HG03097 (cell line): Measurements from ENCODE around the gene AHNAK2.

Experiments
- ATAC-seq: cut with Tn5 transposase; IDR thresholded peaks from one replicate; pipeline ENCODE4 v1.9.1; 2021; ENCODE audit not compliant: unreplicated experiment, low FRiP score

AHNAK2 gene

DNA sequence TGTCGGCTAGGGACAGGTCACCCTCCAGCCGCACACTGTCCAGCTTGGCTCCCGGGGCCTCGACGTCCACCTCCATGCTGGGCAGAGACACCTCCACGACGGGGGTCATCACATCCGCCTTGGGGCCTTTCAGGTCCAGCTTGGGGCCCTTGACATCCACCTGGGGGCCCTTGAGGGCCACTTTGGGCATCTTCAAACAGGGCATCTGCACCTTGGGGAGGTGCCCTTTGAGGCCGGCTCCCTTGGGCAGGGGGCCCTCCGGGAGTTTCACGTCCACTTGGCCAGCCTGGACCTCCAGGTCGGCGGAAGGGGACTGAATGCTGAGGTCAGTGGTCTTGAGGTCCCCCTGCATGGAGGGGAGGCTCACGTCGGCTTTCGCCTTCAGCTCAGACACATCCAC lies 35.6 kb downstream of the AHNAK2 start:
- no peak for ATAC-seq

DNA sequence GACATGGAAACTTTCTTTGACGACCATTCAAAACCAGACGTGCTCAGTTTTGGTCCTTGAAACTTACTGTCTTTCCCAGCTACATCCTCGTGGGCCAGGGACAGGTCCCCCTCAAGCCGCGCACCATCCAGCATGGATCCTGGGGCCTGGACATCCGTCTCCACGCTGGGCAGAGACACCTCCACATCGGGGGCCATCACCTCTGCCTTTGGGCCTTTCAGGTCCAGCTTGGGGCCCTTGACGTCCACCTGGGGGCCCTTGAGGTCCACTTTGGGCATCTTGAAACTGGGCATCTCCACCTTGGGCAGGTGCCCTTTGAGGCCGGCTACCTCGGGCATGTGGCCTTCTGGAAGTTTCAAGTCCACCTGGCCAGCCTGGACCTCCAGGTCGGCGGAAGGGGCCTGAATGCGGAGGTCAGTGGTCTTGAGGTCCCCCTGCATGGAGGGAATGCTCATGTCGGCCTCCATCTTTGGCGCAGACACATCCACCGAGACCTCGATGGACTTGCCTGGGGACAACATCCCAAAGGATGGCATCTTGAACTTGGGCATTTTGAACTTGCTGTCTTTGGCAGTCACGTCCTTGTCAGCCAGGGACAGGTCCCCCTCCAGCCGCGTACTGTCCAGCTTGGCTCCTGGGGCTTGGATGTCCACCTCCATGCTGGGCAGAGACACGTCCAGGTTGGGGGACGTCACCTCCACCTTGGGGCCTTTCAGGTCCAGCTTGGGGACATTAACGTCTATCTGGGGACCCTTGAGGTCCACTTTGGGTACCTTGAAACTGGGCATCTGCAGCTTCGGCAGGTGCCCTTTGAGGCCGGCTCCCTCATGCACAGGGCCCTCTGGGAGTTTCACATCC lies 36.4 kb downstream of the AHNAK2 start:
- no peak for ATAC-seq

DNA sequence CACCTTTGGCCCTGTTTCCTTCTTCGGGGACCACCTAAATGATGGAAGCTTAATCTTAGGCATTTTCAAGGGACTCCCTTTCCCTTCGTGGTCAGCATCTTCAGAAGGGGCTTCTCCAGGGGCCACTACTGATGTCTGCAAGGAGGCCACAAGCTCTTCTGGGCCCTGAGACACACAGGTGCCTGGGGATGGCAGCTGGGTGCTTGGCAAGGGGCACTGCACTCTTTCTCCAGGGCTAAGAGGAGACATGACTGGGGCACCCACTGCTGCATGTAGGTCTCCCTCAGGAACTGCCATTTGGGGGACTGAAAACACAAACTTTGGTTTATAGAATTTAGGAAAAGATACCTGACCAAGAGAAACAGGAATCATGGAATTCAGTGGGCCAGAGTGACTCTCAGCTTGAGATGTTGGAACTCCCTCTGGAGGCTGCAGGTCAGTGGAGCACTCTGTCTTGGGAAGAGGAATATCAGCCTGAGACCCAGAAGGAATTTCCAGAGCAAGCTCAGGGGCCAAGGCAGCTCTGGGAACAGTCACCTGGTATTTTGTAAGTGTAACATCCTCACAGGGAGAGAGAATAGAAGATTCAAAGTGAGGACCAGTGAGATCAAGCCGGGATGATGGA lies 37.5 kb downstream of the AHNAK2 start:
- no peak for ATAC-seq

DNA sequence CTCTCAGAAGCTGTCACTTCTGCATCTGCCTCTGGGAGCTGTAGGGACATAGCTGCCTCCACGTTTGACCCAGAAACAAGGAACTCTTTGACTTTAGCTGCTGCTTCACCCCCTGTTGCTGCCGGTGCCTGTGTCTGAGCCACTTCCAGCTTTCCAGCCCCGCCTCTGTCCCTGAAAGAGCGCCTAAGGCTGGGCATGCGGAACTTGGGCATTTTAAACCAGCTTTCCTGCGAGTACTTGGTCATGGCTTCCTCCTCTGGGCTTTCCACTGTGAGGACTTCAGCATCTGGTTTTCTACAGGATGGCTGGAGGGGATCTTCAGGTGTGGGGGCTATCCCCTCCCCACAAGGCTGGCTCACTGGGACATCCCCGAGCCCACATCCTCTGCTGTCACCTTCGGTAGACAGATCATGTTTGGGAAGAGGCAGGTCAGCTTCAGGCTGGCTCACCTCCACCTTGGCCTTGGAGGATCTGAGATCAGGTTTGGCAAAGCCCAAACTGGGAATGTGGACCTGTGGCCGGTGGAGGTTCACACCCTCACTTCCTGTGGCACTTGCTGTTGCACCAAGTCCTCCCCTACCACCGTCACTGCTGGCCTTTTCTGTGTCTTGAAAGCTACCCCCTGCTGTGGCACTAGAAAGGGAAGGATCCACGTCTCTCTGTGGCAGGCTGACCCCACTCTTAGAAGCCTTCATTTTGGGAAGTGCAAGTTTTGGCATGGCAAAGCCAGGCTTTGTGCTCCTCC lies 38.3 kb downstream of the AHNAK2 start:
- no peak for ATAC-seq

DNA sequence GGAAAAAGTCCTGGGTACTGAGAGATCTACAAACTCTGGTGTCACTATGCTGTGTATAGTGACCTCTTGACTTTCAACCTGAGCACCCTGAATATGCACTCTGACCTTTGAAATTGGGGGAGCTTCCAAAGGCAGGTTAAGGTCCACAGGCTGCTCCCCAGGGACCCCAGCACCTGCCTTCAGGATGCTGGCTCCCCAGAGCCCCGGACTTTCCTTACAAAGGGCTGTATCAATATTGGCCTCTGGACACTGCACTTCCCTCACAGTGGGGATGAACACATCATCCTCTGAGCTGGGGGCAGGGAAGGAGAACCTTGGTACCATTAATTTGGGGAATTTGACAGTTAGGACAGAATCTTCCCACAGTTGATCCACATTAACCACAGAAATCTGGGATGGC lies 39.2 kb downstream of the AHNAK2 start:
- no peak for ATAC-seq

DNA sequence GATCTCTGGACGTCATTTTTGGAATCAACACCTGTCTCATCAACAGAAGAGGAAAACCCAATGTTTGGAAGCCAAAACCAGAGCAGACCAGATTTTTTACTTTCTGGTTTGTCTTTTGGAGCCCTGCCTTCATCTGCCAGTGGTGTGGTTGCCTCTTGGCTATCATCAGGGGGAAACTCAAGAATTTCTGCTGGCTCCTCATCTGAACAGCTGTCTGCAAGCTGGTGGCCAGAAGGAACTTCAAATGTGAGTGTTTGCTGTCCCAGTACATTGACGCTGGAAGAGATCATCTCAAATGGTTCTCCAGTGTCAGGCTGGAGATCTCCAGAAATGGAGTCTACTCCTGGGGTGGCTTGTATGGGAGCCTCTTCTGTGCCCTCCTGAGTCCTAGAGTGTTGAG lies 39.7 kb downstream of the AHNAK2 start:
- no peak for ATAC-seq

DNA sequence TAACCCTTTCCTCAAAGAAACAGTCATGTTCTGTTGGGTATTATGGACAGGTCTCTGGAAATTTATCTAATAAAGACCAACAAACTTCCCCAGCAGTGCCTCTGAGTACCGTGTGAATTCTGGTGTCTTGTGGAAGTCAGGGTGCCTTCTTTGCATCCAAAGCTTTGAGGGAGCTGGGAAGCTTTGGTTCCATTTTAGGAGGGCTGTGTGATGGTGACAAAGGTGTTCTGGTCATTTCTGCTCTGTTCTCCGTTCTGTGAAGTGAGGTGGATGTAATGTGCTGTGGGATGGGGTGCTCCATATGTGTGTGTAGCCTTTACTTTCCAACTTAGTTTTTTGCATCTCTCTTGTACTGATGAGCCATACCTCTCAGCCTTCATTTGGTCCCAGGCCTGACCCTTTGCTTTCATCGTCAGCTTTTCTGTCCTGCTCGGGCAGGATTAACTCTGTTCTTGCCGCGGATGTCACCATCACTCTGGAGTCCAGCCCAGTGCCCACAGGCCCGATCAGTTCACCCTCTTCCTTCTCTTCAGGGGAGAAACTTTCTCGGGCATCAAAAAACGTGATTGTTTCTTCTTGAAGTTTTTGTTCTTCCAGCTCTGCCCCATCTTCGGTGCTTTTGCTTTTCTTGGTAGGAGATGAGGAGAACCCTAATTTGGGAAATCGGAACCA lies 40.3 kb downstream of the AHNAK2 start:
- no peak for ATAC-seq

DNA sequence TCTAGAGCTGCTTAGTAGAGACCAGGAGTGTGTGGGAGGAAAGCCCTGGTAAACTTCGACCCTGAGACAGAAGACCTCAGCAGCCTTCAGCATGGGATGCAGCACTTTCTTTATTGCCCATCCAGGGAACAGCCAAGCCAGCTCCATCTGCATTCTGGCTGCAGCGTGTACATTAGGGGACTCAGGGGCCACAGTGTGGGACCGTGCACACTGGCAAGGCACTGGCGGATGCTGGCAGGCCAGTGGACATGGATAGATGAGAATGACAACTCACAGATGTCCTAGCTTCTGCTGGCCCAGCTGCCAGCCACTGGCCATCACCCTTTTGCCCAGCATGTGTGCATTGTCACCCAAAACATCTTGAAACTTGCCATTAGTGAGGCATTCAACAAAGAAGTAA lies 41.0 kb downstream of the AHNAK2 start:
- no peak for ATAC-seq

DNA sequence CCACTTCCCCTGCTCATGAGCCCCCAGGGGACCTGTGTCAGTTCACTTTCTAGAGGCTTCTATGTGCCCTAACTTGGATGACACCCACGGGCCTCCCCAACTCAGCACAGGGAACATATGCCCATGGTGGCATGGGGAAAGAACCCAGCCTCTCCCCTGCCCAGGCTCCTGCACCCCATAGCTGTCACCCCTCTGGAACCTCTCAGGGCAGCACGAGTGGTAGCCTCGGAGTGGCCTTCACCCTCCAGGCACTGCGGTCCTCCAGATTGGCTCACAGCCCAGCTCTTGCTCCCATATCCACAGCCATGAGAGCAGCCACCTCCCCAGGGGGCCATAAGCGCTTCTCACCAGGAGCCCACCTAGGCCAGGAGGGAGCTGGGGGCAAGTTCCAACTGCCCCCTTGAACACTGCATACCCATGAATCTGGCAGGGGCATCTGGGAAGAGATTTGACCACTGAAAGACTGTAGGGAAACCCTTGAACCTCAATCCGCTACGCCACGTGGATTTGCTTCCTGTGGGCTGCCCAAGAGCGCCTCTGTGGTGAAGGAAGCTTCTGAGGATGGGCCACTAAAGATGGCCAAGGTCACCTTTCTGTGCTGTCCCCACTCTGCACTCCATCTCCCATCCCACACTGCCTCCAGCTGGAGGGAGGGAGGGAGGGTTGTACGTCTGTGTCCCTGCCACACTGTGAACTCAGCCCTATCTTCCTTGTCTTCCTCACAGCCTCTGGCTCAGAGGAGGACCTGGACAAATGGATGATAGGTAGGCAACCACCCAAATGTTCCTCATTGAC lies 41.6 kb downstream of the AHNAK2 start:
- ATAC-seq, result no peak

DNA sequence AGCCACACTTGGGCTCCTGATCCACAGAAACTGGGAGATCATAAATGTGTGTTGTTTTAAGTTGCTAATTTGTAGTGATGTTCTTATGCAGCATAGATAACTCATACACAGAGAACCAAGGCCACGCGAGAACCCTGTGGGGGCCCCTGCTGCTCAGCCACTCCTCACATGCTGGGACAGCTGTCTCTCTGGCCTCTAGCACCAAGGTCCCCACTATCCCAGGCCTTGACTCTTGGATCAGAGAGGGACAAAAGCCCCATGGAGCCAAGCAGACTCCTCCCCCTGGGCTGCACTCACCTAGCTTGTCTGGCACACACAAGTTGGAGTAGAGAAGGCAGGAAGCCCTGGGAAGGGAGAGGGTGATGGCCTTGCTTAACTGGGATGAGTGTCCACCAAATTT lies 42.2 kb downstream of the AHNAK2 start:
- no peak for ATAC-seq

DNA sequence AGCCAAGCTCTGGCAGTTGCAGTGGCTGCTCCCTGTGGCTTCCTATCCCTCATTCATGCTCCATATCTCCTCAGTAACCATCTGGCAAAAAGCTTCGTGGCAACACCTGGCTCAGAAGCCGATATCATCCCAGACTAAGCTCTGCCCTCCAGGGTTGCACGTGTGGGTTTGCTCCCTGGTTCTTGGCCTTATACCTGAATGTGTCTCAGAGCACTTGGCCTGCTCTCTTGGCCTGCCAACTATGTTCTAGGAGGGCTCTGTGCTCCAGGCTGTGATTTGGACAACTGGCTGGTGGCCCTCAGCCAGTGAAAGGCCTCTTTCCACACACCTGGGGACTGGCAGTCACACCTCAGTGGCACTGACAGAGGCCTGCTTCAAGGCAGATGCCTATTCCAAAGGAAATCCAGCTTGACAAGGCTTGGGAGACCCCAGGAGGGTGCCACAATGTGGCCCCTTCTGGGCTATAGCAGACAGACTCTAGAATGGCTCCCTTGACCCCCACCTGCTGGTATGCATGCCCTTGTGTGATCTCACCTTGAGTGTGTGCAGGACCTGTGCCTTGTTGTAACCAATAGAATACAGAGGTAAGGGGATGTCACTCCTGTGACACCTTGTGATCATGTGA lies 43.0 kb downstream of the AHNAK2 start:
- no peak for ATAC-seq

DNA sequence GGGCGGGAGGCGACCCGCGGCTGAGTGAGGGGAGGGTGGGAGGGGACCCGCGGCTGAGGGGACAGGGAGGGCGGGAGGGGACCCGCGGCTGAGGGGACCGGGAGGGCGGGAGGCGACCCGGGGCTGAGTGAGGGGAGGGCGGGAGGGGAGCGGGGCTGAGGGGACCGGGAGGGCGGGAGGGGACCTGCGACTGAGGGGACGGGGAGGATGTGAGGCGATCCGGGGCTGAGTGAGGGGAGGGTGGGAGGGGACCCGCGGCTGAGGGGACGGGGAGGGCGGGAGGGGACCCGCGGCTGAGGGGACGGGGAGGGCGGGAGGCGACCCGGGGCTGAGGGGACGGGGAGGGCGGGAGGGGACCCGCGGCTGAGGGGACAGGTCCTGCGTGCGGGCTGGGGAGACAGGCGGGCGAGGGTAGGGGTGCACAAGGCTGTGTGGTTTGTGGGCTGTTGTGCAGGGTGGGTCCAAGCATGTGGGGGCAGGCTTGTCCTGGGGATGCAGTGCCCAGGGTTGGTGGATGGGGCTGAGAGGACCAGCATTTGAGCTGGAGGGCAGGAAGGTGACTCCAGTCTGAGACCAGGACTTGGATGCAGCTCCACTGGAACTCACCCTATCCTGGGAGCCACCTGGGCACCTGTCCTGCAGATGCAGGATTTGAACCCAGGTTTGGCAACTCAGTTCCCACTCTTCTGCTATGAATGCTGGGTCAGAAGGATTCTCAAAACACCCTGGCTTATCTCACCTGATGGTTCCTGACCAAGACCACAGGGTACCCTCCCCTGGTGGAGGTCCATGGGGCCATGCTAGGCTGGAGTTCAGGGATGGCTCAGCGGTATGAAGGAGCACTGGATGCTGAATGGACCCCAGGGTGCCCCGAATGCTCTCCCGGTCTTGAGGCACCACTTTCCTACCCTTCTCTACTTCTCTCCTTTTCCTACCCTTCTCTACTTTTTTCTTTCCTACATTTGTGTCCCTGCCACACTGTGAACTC lies 44.1 kb downstream of the AHNAK2 start:
- no peak for ATAC-seq

GRCh38 chr14:104932676-104933631 lies 45.2 kb downstream of the AHNAK2 start:
- ATAC-seq, result no peak

GRCh38 chr14:104931771-104932675 lies 46.2 kb downstream of the AHNAK2 start:
- ATAC-seq, result no peak

- ATAC-seq, result no peak
Measured at GRCh38 chr14:104931304-104931770, 46.8 kb downstream of the AHNAK2 start.

GRCh38 chr14:104930526-104931303 lies 47.5 kb downstream of the AHNAK2 start:
- ATAC-seq, result no peak
